ENCODE measurements around the gene NRF1. TPM values are rescaled to one million over a fixed set of nuclear protein-coding genes. Genes with fewer than 3 reads are reported as not detected.
A peak's percentile ranks its signal among the peaks of the same experiment; 100 is the strongest.

NRF1 gene
- total RNA-seq, 2 donors from 2014 or later = 22.9 to 26.4 TPM

DNA sequence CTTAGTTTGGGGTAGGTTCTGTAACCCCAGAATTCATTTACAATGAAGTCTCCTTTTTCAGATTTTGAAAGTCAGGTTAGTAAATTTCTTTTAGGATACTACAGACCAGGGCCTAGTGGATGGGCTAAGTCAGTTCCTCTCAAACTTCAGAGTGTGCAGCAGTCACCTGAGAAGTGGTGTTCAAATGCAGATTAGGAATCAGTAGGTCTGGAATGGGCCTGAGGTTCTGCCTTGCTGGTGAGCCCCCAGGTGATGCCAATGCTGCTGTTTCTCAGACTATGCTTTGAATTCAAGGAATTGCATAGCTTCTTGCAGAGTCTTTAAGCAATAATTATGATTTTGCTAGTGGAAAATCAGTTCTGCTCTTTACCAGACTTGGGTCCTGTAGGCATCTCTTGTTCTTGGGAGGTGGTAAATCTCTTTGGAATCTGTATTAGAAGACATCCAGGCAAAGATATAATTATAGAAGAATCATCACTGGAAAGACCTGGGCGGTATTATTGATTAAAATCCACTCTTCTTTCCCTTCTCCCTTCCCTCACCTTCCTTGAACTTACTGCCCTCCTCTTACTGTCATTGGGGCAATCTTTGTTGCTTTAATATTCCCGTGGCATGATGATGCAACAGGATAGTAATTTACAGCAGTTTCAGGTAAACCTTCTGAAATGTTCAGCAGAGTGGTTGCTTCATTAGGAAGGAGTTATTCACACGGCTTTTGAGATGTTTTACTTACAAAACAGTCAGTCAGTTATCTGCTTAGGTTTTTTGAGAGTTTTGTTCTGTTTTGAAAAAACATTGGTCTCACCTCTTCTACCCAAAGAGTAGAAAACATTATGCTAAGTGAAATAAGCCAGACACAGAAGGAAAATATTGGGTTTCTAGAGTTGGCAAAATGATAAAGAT lies 87.2 kb downstream of the NRF1 start:
- H3K27ac ChIP-seq (ENCODE audit: low read depth, low read length) = no peak overlapping the region
- H3K9me3 ChIP-seq (ENCODE audit: control insufficient read depth, low read length) = no peaks in the 10 kb centered on the region
- H3K4me1 ChIP-seq (ENCODE audit: control insufficient read depth, insufficient read depth, low read length) = no peaks in the 10 kb centered on the region
- H3K4me3 ChIP-seq (ENCODE audit: low read length) = no peak overlapping the region
- Mint-ChIP-seq H3K27ac (no peak overlapping the region), H3K27me3 (ENCODE audit: insufficient read depth) (no peaks in the 10 kb centered on the region), H3K4me1 (peaks cover 16% of the 10 kb centered on the region), H3K9me3 (no peaks in the 10 kb centered on the region), H3K36me3 (ENCODE audit: low read depth) (peaks cover 15% of the 10 kb centered on the region), H3K4me3 (no peak overlapping the region)
- DNase-seq = no peak
- H3K9ac ChIP-seq (ENCODE audit: extremely low read depth, low read length, poor library complexity, severe bottlenecking) = no peak overlapping the region
- TF ChIP-seq CTCF (conservative IDR thresholded peaks at IDR 0.05) = no peak
- WGBS, 2 experiments (ENCODE audit: insufficient coverage in 1 of 2, insufficient read length in 1 of 2) = 94 to 96% methylated on average over 2 to 3 of the region's 3 CpGs
- H3K27me3 ChIP-seq (ENCODE audit: control insufficient read depth, insufficient read depth, low read length, poor library complexity, severe bottlenecking) = no peaks in the 10 kb centered on the region
- H3K36me3 ChIP-seq (ENCODE audit: control insufficient read depth, insufficient read depth, low read length) = peaks cover 29% of the 10 kb centered on the region

DNA sequence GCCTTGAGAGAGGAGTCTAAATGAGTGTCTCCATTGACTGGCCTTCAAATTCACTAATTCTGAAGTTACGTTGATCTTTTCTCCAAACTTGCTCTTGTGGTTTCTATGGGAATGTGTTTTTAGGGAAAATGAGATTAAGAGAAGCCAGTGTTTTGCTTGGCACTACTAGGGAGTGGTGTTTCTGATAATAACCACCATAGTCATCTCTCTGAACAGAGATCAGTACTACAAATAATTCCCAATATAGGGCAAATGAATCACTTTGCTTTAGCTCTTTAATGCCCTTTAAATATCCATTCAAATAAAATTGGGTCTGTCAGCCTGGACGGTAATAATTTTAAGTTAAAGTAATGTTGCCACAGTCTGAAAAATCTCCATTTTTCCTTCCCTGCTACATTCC lies 90.8 kb downstream of the NRF1 start:
- Mint-ChIP-seq H3K4me1 (peaks cover 16% of the 10 kb centered on the region), H3K27ac (no peak overlapping the region), H3K36me3 (ENCODE audit: low read depth) (peaks cover 21% of the 10 kb centered on the region), H3K9me3 (no peaks in the 10 kb centered on the region), H3K27me3 (ENCODE audit: insufficient read depth) (no peaks in the 10 kb centered on the region), H3K4me3 (no peak overlapping the region)
- no peak overlapping the region for H3K9ac ChIP-seq (ENCODE audit: extremely low read depth, low read length, poor library complexity, severe bottlenecking)
- no peak overlapping the region for H3K27ac ChIP-seq (ENCODE audit: low read depth, low read length)
- peak overlapping the region; percentile 5 for H3K4me3 ChIP-seq (ENCODE audit: low read length)
- no peaks in the 10 kb centered on the region for H3K4me1 ChIP-seq (ENCODE audit: control insufficient read depth, insufficient read depth, low read length)
- no peak for DNase-seq
- H3K27me3 ChIP-seq (ENCODE audit: control insufficient read depth, insufficient read depth, low read length, poor library complexity, severe bottlenecking) = no peaks in the 10 kb centered on the region
- TF ChIP-seq CTCF (conservative IDR thresholded peaks at IDR 0.05) = no peak
- WGBS, 2 experiments (ENCODE audit: insufficient coverage in 1 of 2, insufficient read length in 1 of 2) = 94% methylated on average over 2 of the region's 2 CpGs; no CpG with 5 or more reads in 1 of the 2 experiments
- H3K36me3 ChIP-seq (ENCODE audit: control insufficient read depth, insufficient read depth, low read length) = peaks cover 18% of the 10 kb centered on the region
- H3K9me3 ChIP-seq (ENCODE audit: control insufficient read depth, low read length) = no peaks in the 10 kb centered on the region

DNA sequence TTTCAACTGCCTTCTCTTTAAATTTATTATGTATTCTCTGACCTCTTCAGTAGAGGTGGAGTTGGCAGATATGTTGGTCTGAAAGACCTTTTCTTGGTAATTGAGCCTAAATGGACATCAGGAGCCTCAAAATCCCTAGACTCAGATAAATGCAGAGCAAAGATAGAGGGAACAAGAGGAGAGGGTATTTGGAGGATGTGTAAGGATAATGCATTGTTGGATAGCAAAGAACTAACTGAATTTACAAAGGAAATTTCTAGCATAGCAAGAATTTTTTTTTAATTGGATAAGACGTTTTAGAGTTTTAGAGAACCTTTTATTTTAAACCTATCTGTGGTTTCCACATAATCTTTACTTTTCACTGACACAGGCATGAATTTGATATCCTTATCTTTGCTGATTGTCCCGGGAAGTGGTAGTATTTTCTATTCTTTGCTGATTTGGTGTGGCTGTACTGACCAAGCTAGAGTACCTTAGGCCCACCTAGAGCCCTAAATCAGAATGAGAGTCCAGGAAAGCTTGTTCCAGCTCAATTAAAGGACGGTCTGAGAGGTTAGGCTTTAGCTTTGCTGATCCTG lies 91.3 kb downstream of the NRF1 start:
- no peak for TF ChIP-seq CTCF (conservative IDR thresholded peaks at IDR 0.05)
- Mint-ChIP-seq H3K9me3 (no peaks in the 10 kb centered on the region), H3K4me1 (peaks cover 16% of the 10 kb centered on the region), H3K4me3 (no peak overlapping the region), H3K27me3 (ENCODE audit: insufficient read depth) (no peaks in the 10 kb centered on the region), H3K36me3 (ENCODE audit: low read depth) (peaks cover 20% of the 10 kb centered on the region), H3K27ac (peak overlapping the region; percentile 23)
- DNase-seq = no peak
- peaks cover 16% of the 10 kb centered on the region for H3K36me3 ChIP-seq (ENCODE audit: control insufficient read depth, insufficient read depth, low read length)
- H3K4me1 ChIP-seq (ENCODE audit: control insufficient read depth, insufficient read depth, low read length) = no peaks in the 10 kb centered on the region
- H3K27me3 ChIP-seq (ENCODE audit: control insufficient read depth, insufficient read depth, low read length, poor library complexity, severe bottlenecking) = no peaks in the 10 kb centered on the region
- WGBS, 2 experiments (ENCODE audit: insufficient coverage in 1 of 2, insufficient read length in 1 of 2) = 75 to 80% methylated on average over 2 to 3 of the region's 3 CpGs
- H3K4me3 ChIP-seq (ENCODE audit: low read length) = peak overlapping the region; percentile 5
- no peak overlapping the region for H3K9ac ChIP-seq (ENCODE audit: extremely low read depth, low read length, poor library complexity, severe bottlenecking)
- H3K9me3 ChIP-seq (ENCODE audit: control insufficient read depth, low read length) = no peaks in the 10 kb centered on the region
- H3K27ac ChIP-seq (ENCODE audit: low read depth, low read length) = no peak overlapping the region

Data from endodermal cell (in vitro differentiated cells).